CD14-positive monocyte (primary cell): Measurements from ENCODE around the gene SPATA2. TPM values are rescaled to one million over a fixed set of nuclear protein-coding genes. Genes with fewer than 3 reads are reported as not detected.

Source experiments
- DNase-seq, 3 donors: peaks; one replicate each; pipeline ENCODE4 v3.0.0-alpha.2; 2011 to 2022
- H2AFZ ChIP-seq: 2 replicates; pipeline ENCODE4 v1.6.0; 2012; ENCODE audit warnings: mild to moderate bottlenecking, low read depth, low read length, inconsistent platforms; ENCODE audit not compliant: insufficient read depth, poor library complexity, severe bottlenecking
- H3K27ac ChIP-seq, 2 donors: 1 replicate in 1 of 2; 2 replicates in 1 of 2; pipeline ENCODE4 v1.5.1; 2012 to 2013; ENCODE audit warnings: low read length in 2 of 2, control low read depth in 1 of 2, inconsistent platforms in 1 of 2, low read depth in 1 of 2, mild to moderate bottlenecking in 1 of 2
- H3K27me3 ChIP-seq, 2 donors: one replicate each; pipeline versions ENCODE4 v1.6.0 to v1.6.1; 2011 to 2013; ENCODE audit warnings: low read length in 2 of 2; ENCODE audit not compliant: control insufficient read depth in 2 of 2, insufficient read depth in 2 of 2
- H3K36me3 ChIP-seq, 2 donors: replicated peaks in 1 of 2; 1 replicate in 1 of 2; 2 replicates in 1 of 2; pipeline versions ENCODE4 v1.5.1 to v1.6.1; 2012 to 2013; ENCODE audit warnings: low read length in 2 of 2, control low read depth in 1 of 2, inconsistent platforms in 1 of 2, mild to moderate bottlenecking in 1 of 2; ENCODE audit not compliant: insufficient read depth in 2 of 2, control insufficient read depth in 1 of 2
- H3K4me1 ChIP-seq, 2 donors: 1 replicate in 1 of 2; 2 replicates in 1 of 2; pipeline versions ENCODE4 v1.5.1 to v1.6.1; 2012 to 2013; ENCODE audit warnings: low read length in 2 of 2, control low read depth in 1 of 2, inconsistent platforms in 1 of 2, mild to moderate bottlenecking in 1 of 2, moderate library complexity in 1 of 2; ENCODE audit not compliant: insufficient read depth in 2 of 2, control insufficient read depth in 1 of 2
- H3K4me2 ChIP-seq: replicated peaks from 2 replicates; pipeline ENCODE3; 2012; ENCODE audit warnings: low read length, moderate library complexity, mild to moderate bottlenecking; ENCODE audit not compliant: poor library complexity, severe bottlenecking; ENCODE audit errors: extremely low read depth
- H3K4me3 ChIP-seq, 3 experiments: fragments of 200-600 bp in 1 of 3; sonication (generic) in 1 of 3; replicated peaks in 1 of 3; 1 replicate in 2 of 3; 2 replicates in 1 of 3; pipeline ENCODE4 v1.5.1; 2011 to 2013; ENCODE audit warnings: low read length in 3 of 3, mild to moderate bottlenecking in 3 of 3, control low read depth in 2 of 3, low read depth in 2 of 3, inconsistent platforms in 1 of 3, moderate library complexity in 1 of 3
- H3K79me2 ChIP-seq: 2 replicates; pipeline ENCODE4 v1.6.0; 2012; ENCODE audit warnings: mild to moderate bottlenecking, control low read depth, inconsistent platforms, low read length, moderate library complexity; ENCODE audit not compliant: insufficient read depth
- H3K9ac ChIP-seq: 2 replicates; pipeline ENCODE4 v1.6.0; 2017; ENCODE audit warnings: low read length, mild to moderate bottlenecking; ENCODE audit not compliant: insufficient read depth, poor library complexity, severe bottlenecking
- H3K9me3 ChIP-seq, 2 donors: replicated peaks in 1 of 2; 1 replicate in 1 of 2; 2 replicates in 1 of 2; pipeline versions ENCODE4 v1.5.1 to v1.6.1; 2012 to 2013; ENCODE audit warnings: low read length in 2 of 2, control low read depth in 1 of 2; ENCODE audit not compliant: control insufficient read depth in 1 of 2, insufficient read depth in 1 of 2
- H4K20me1 ChIP-seq: 2 replicates; pipeline ENCODE4 v1.6.0; 2012; ENCODE audit warnings: mild to moderate bottlenecking, low read length, control low read depth, moderate library complexity; ENCODE audit not compliant: insufficient read depth
- H3K27ac Mint-ChIP-seq, 7 donors: one replicate each; pipeline ENCODE4 v1.8.0; 2020; ENCODE audit warnings: mild to moderate bottlenecking in 7 of 7, mixed read lengths in 7 of 7, moderate library complexity in 6 of 7, inconsistent platforms in 2 of 7
- H3K27me3 Mint-ChIP-seq, 3 donors: one replicate each; pipeline ENCODE4 v1.8.0; 2021 to 2022; ENCODE audit warnings: low read depth in 3 of 3, mild to moderate bottlenecking in 3 of 3, mixed read lengths in 3 of 3, moderate library complexity in 3 of 3, inconsistent platforms in 1 of 3
- H3K36me3 Mint-ChIP-seq, 2 donors: one replicate each; pipeline ENCODE4 v1.8.0; 2020; ENCODE audit warnings: mixed read lengths in 2 of 2, inconsistent platforms in 1 of 2, mild to moderate bottlenecking in 1 of 2
- H3K4me1 Mint-ChIP-seq: one replicate; pipeline ENCODE4 v1.8.0; 2020; ENCODE audit warnings: mild to moderate bottlenecking, mixed read lengths
- H3K4me3 Mint-ChIP-seq, 2 donors: one replicate each; pipeline ENCODE4 v1.8.0; 2020; ENCODE audit warnings: mild to moderate bottlenecking in 2 of 2, mixed read lengths in 2 of 2, moderate library complexity in 1 of 2
- H3K9me3 Mint-ChIP-seq, 7 donors: one replicate each; pipeline ENCODE4 v1.8.0; 2020 to 2022; ENCODE audit warnings: mixed read lengths in 7 of 7, mild to moderate bottlenecking in 6 of 7, moderate library complexity in 6 of 7, inconsistent platforms in 2 of 7
- WGBS: methylation state at CpG from one replicate; pipeline ENCODE4 v1.1.5; 2013; ENCODE audit warnings: missing lambda C conversion rate; ENCODE audit not compliant: insufficient coverage; 5-methylcytosine and 5-hydroxymethylcytosine counted together
- intact Hi-C, 2 donors: fragments of 100-400 bp; cut with micrococcal nuclease; formaldehyde crosslinking; loops; one replicate each; pipeline versions ENCODE4 v1.15.0 to v1.15.1; 2023
- polyA plus RNA-seq, 3 donors: library from polyadenylated mRNA; depleted of rRNA in 1 of 3; unstranded in 2 of 3; stranded (reverse) in 1 of 3; fragments of 300-500 nt in 2 of 3; fragments of >200 nt in 1 of 3; fragmentation: Illumina TruSeq in 2 of 3; gene quantifications; 1 replicate in 2 of 3; 2 replicates in 1 of 3; pipeline ENCODE4 v1.2.3, GENCODE V29; 2012 to 2021
- TF ChIP-seq, protein P1 (sequence below): fragments of 200-600 bp; IDR thresholded peaks from one replicate; pipeline ENCODE4 v1.8.0; 2022; ENCODE audit warnings: antibody characterized with exemption, mild to moderate bottlenecking

Gene SPATA2
- polyA plus RNA-seq, 3 donors, result 1.9 to 13.3 (median 3.9) TPM

GRCh38 chr20:49894073-49894470 lies 21.3 kb downstream of the SPATA2 start:
- peaks cover 0 to 6% (median 0%) of the 10 kb centered on the region in 7 donors for H3K9me3 Mint-ChIP-seq
- H3K27ac Mint-ChIP-seq, result peak overlapping the region; percentile 67 to 91 (median 85)
- peak in 1 of 3 donors; percentile 28 for DNase-seq
- Histone ChIP-seq H3K27ac (peak overlapping the region; percentile 63 to 80), H3K79me2 (peaks cover 17% of the 10 kb centered on the region), H4K20me1 (no peaks in the 10 kb centered on the region), H2AFZ (peak overlapping the region; percentile 14), H3K9me3 (no peaks in the 10 kb centered on the region), H3K4me2 (peak overlapping the region; percentile 54), H3K9ac (peak overlapping the region; percentile 9), H3K4me3 (peak overlapping the region in 1 of 3 experiments; percentile 55), H3K27me3 (no peaks in the 10 kb centered on the region), H3K4me1 (peaks cover 87 to 97% of the 10 kb centered on the region in 2 donors), H3K36me3 (no peaks in the 10 kb centered on the region)
- TF ChIP-seq, protein P1, sequence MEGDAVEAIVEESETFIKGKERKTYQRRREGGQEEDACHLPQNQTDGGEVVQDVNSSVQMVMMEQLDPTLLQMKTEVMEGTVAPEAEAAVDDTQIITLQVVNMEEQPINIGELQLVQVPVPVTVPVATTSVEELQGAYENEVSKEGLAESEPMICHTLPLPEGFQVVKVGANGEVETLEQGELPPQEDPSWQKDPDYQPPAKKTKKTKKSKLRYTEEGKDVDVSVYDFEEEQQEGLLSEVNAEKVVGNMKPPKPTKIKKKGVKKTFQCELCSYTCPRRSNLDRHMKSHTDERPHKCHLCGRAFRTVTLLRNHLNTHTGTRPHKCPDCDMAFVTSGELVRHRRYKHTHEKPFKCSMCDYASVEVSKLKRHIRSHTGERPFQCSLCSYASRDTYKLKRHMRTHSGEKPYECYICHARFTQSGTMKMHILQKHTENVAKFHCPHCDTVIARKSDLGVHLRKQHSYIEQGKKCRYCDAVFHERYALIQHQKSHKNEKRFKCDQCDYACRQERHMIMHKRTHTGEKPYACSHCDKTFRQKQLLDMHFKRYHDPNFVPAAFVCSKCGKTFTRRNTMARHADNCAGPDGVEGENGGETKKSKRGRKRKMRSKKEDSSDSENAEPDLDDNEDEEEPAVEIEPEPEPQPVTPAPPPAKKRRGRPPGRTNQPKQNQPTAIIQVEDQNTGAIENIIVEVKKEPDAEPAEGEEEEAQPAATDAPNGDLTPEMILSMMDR, result no peak
- H3K4me1 Mint-ChIP-seq, result peaks cover 96% of the 10 kb centered on the region
- H3K4me3 Mint-ChIP-seq, result peak overlapping the region; percentile 48 to 54
- H3K36me3 Mint-ChIP-seq, result peaks cover 0 to 6% of the 10 kb centered on the region in 2 donors
- no CpG with 5 or more reads among the region's 6 CpGs for WGBS
- no peaks in the 10 kb centered on the region for H3K27me3 Mint-ChIP-seq
- intact Hi-C loops, result no loop called here

DNA sequence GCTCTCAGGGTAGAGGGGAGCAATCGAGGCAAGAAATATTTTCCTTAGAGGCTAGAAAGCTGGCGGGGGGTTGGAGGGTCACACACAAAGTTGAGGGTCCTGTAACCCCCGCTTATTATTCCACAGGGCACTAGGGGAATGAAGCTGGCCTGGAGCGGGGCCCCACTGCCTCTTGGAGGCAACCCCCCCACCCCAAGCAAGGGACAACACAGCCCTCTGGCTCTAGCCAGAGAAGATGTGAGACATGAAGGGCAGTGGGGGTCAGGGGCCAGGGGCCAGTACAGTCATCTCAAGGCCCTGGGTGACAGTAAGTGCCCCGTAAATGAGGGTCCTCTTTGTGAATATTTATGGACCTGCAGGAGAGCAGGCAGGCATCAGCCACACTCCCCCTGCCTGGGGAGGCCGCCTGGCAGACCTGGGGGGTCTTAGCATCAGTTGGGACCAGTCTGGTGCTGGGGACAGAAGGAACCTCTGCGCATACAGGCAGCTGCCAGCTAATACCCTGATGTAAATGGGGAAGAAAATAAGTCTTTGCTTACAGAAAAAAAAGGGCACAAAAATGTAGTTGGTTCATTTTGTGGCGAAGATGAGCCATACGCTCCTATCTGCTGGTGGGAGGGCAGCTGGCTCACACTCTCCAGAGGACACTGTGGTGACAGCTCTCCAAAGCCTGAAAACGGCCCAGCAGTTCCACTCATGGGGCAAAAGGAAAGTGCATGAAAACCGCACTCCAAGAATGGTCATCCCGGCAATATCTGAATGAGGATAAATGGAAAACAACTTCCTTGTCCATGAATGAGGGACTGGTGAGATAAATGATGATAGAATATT lies 21.9 kb downstream of the SPATA2 start:
- H3K9me3 Mint-ChIP-seq, result peaks cover 0 to 6% (median 0%) of the 10 kb centered on the region in 7 donors
- peak overlapping the region; percentile 79 to 92 (median 85) for H3K27ac Mint-ChIP-seq
- peak overlapping the region; percentile 48 to 54 for H3K4me3 Mint-ChIP-seq
- Histone ChIP-seq H3K4me1 (peaks cover 94 to 100% of the 10 kb centered on the region in 2 donors), H3K36me3 (no peaks in the 10 kb centered on the region), H3K79me2 (peaks cover 17% of the 10 kb centered on the region), H3K27ac (peak overlapping the region; percentile 63 to 80), H4K20me1 (no peaks in the 10 kb centered on the region), H3K9ac (peak overlapping the region; percentile 52), H2AFZ (peak overlapping the region; percentile 14), H3K4me3 (peak overlapping the region in 1 of 3 experiments; percentile 55), H3K27me3 (no peaks in the 10 kb centered on the region), H3K4me2 (peak overlapping the region; percentile 64), H3K9me3 (no peaks in the 10 kb centered on the region)
- peak in 1 of 3 donors; percentile 32 for DNase-seq
- intact Hi-C loops, result no loop called here
- TF ChIP-seq, protein P1, result no peak
- H3K4me1 Mint-ChIP-seq, result peaks cover 99% of the 10 kb centered on the region
- WGBS, result 57% methylated on average over 6 of the region's 12 CpGs
- no peaks in the 10 kb centered on the region for H3K27me3 Mint-ChIP-seq
- peaks cover 3 to 12% of the 10 kb centered on the region in 2 donors for H3K36me3 Mint-ChIP-seq
